Calu3 (cell line): ENCODE results near the gene CREBBP. TPM values are rescaled to one million over a fixed set of nuclear protein-coding genes. Genes with fewer than 3 reads are reported as not detected.

Experiments used
- BruUV-seq: library from RNA; stranded (reverse); fragments of 400-500 nt; replicated peaks from 2 replicates; lab custom pipeline; 2021; lab: Mats Ljungman, UMichigan
- CTCF ChIA-PET: fragments of 300-600 bp; sonication (Branson Sonifier 250); formaldehyde crosslinking; loops from one replicate; lab custom pipeline; 2022; ENCODE audit warnings: antibody characterized with exemption; lab: Charles Lee
- DNase-seq: peaks from one replicate; pipeline ENCODE4 v3.0.0; 2022
- H3K27ac Mint-ChIP-seq: one replicate; pipeline ENCODE4 v1.8.0; 2022; ENCODE audit warnings: mixed read lengths; ENCODE audit not compliant: unreplicated experiment
- H3K27me3 Mint-ChIP-seq: one replicate; pipeline ENCODE4 v1.8.0; 2022; ENCODE audit warnings: mixed read lengths; ENCODE audit not compliant: unreplicated experiment
- H3K36me3 Mint-ChIP-seq: one replicate; pipeline ENCODE4 v1.8.0; 2022; ENCODE audit warnings: mild to moderate bottlenecking, moderate library complexity, mixed read lengths; ENCODE audit not compliant: insufficient read depth, unreplicated experiment
- H3K4me1 Mint-ChIP-seq: one replicate; pipeline ENCODE4 v1.8.0; 2022; ENCODE audit warnings: mild to moderate bottlenecking, low read depth, mixed read lengths; ENCODE audit not compliant: unreplicated experiment
- H3K4me3 Mint-ChIP-seq: one replicate; pipeline ENCODE4 v1.8.0; 2022; ENCODE audit warnings: mild to moderate bottlenecking, low read depth, moderate library complexity, mixed read lengths; ENCODE audit not compliant: unreplicated experiment
- H3K9me3 Mint-ChIP-seq: one replicate; pipeline ENCODE4 v1.8.0; 2022; ENCODE audit warnings: low read depth, mixed read lengths; ENCODE audit not compliant: unreplicated experiment
- intact Hi-C: fragments of 100-400 bp; cut with micrococcal nuclease; formaldehyde crosslinking; loops from one replicate; pipeline ENCODE4 v1.10.0; 2022; ENCODE audit not compliant: unreplicated experiment
- total RNA-seq: library from RNA; stranded (reverse); gene quantifications from 2 replicates; pipeline ENCODE4 v1.2.3, GENCODE V29; 2022
- TF ChIP-seq, protein P1 (sequence below): fragments of 200-600 bp; IDR thresholded peaks from one replicate; pipeline ENCODE4 v1.8.0; 2022; ENCODE audit warnings: antibody characterized with exemption; ENCODE audit not compliant: unreplicated experiment

CREBBP gene
- total RNA-seq, 1 experiment from 2014 or later = 91.0 TPM

DNA sequence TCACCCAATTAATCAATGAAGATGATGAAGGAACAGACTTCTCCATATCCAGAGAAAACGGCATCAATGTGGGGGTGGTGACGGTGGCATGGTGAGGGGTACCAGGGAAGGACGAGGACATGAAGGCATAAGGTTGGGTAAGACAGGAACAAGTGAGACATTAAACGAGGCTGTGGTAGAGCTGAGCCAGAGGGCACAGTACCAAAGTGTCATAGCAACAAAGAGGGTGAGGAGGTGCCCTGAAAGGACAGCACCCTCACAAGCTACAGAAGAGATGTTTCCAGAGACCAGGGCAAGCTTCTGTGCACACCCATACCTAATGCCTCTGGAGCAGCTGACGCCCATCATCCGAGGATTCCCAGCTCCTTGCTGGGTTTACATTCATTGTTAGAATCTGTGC is 105.7 kb downstream of the CREBBP start:
- Mint-ChIP-seq H3K4me3 (no peak overlapping the region), H3K27ac (no peak overlapping the region), H3K4me1 (no peaks in the 10 kb centered on the region), H3K9me3 (no peaks in the 10 kb centered on the region), H3K36me3 (peaks cover 76% of the 10 kb centered on the region), H3K27me3 (no peaks in the 10 kb centered on the region)
- BruUV-seq = no TSS peak
- intact Hi-C loops = loop anchor here (10.0 kb wide), 1 partner anchor 100 kb away; no protein-coding TSS in a partner anchor
- no peak for DNase-seq
- TF ChIP-seq, protein P1, sequence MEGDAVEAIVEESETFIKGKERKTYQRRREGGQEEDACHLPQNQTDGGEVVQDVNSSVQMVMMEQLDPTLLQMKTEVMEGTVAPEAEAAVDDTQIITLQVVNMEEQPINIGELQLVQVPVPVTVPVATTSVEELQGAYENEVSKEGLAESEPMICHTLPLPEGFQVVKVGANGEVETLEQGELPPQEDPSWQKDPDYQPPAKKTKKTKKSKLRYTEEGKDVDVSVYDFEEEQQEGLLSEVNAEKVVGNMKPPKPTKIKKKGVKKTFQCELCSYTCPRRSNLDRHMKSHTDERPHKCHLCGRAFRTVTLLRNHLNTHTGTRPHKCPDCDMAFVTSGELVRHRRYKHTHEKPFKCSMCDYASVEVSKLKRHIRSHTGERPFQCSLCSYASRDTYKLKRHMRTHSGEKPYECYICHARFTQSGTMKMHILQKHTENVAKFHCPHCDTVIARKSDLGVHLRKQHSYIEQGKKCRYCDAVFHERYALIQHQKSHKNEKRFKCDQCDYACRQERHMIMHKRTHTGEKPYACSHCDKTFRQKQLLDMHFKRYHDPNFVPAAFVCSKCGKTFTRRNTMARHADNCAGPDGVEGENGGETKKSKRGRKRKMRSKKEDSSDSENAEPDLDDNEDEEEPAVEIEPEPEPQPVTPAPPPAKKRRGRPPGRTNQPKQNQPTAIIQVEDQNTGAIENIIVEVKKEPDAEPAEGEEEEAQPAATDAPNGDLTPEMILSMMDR = no peak
- CTCF ChIA-PET = interaction anchor here (1.0 kb wide), 1 partner anchor 11 kb away, joined by 3 read pairs; no protein-coding TSS in a partner anchor

DNA sequence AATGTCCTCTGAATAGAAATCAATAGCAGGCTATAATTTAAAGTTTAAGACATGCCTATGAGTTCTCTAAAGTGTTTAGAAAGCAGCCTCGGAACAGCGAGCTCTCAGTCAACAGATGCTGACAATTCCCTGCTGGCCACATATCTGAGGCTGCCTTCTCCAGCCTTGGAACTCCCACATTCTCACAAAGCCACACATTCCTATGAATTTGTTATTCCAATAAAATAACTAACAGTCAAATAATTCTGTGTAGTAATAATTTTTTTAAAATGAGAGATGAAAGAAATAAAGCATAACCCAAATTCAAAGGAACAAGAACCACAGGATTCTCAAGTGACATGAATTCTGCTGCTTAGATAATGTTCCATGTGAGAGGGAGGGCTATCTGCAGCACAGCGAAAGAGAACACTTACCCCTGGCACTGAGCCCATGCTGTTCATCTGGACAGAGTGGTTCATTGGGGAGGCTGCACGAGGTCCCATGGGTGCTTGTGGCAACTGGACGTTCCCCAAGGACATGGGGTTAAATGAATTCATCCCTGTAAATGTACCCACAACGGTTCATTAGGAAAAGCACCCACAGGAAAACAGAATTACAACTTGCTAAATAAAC is 106.3 kb downstream of the CREBBP start:
- H3K36me3 Mint-ChIP-seq = peaks cover 82% of the 10 kb centered on the region
- no peaks in the 10 kb centered on the region for H3K9me3 Mint-ChIP-seq
- no TSS peak for BruUV-seq
- intact Hi-C loops = loop anchor here (10.0 kb wide), 1 partner anchor 101 kb away; no protein-coding TSS in a partner anchor
- DNase-seq = no peak
- H3K4me3 Mint-ChIP-seq = no peak overlapping the region
- H3K4me1 Mint-ChIP-seq = no peaks in the 10 kb centered on the region
- TF ChIP-seq, protein P1 = no peak
- CTCF ChIA-PET = interaction anchor here (1.0 kb wide), 1 partner anchor 12 kb away, joined by 3 read pairs; no protein-coding TSS in a partner anchor
- no peak overlapping the region for H3K27ac Mint-ChIP-seq
- H3K27me3 Mint-ChIP-seq = no peaks in the 10 kb centered on the region

GRCh38 chr16:3773663-3774062 is 106.8 kb downstream of the CREBBP start:
- CTCF ChIA-PET = no interaction called here
- H3K4me1 Mint-ChIP-seq = no peaks in the 10 kb centered on the region
- TF ChIP-seq, protein P1 = no peak
- no peak for DNase-seq
- no peaks in the 10 kb centered on the region for H3K9me3 Mint-ChIP-seq
- no peaks in the 10 kb centered on the region for H3K27me3 Mint-ChIP-seq
- H3K36me3 Mint-ChIP-seq = peaks cover 85% of the 10 kb centered on the region
- no peak overlapping the region for H3K4me3 Mint-ChIP-seq
- no TSS peak for BruUV-seq
- intact Hi-C loops = loop anchor here (10.0 kb wide), 1 partner anchor 101 kb away; no protein-coding TSS in a partner anchor
- H3K27ac Mint-ChIP-seq = no peak overlapping the region

GRCh38 chr16:3771513-3771912 is 109.0 kb downstream of the CREBBP start:
- no peaks in the 10 kb centered on the region for H3K9me3 Mint-ChIP-seq
- H3K4me1 Mint-ChIP-seq = no peaks in the 10 kb centered on the region
- DNase-seq = no peak
- H3K27me3 Mint-ChIP-seq = no peaks in the 10 kb centered on the region
- TF ChIP-seq, protein P1 = no peak
- no TSS peak for BruUV-seq
- intact Hi-C loops = loop anchor here (10.0 kb wide), 1 partner anchor 103 kb away; no protein-coding TSS in a partner anchor
- H3K27ac Mint-ChIP-seq = no peak overlapping the region
- peaks cover 89% of the 10 kb centered on the region for H3K36me3 Mint-ChIP-seq
- CTCF ChIA-PET = interaction anchor here (0.6 kb wide), 1 partner anchor 94 kb away, joined by 3 read pairs; no protein-coding TSS in a partner anchor
- H3K4me3 Mint-ChIP-seq = no peak overlapping the region
